NCI-H748 (cell line): ENCODE data around the gene NR1H4.
"Not testable (repeated sequence)": the region's sequence is repeated elsewhere in the genome, so short reads cannot be mapped to it uniquely, and the experiment has no call there.

Experiments used
- DNase-seq: peaks from one replicate; lab custom pipeline; 2025; ENCODE audit not compliant: unreplicated experiment; lab: John Stamatoyannopoulos, UW

NR1H4 gene

GRCh38 chr12:100472325-100472724 lies 1.3 kb upstream of the NR1H4 start:
- DNase-seq, result no peak

DNA sequence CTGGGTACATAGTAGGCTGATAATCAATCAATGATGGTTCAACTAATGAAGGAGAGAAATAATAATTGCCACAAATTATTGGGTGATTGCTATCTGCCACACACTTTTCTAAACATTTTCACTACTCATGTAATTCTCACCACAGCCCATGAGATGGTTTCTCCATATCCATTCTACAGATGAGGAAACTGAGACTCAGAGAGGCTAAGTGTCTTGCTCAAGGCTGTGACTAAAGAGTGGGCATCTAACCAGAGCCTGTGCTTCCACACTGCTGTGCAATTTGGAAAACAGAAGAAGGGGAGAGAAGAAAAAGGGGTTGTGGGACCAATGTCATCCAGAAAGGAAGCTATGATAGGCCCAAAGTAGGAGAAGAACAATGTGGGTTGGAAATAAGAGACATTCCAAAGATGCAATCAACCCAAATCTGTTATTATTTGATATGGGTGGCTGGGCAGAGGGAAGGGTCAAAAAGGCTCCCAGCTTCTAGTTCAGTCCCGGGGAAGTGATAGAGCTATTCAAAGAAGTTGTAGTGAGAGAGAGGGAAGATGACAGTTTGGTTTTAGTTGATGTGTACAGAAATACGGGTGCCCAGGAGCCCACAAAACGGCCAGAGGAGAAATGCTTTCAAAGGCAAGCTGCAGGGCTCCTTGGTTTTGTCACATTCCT lies 483 bp upstream of the NR1H4 start:
- DNase-seq, result no peak

GRCh38 chr12:100474617-100475016 lies 951 bp downstream of the NR1H4 start:
- DNase-seq, result no peak

DNA sequence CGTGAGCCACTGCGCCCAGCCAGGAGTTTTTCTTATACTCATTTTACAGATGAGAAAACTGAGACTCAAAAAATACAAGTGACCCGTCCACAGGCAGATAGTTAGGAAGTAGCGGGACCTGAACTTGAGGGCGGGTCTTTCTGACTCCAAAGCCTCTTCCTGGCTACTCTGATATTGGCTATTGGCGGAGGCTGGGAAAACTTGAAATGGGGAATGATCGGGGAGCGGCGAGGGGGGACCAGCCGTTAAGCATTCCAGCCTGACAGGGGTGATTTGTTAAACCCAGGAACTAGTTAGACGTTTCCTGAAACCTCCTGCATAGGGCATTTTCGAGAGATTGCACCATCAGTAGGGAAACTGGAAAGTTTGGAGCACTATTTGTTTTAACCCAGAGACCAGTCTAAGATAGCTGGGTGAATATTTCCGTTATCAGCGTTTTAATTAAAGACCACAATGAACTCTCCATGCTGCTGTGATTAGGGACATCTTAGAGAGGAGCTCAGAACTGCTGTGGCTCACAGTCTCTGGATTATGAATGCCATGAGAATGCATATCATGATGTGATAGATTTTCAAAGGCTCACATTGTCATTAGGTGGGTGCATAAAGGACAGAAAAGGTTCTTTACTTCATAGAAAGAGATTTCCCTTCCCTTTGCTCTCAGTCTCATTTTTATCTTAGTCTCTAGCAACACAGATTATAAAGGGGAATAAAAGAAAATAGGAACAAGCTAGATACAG lies 2.5 kb downstream of the NR1H4 start:
- DNase-seq, result no peak

GRCh38 chr12:100481021-100481420 lies 7.4 kb downstream of the NR1H4 start:
- DNase-seq, result no peak

GRCh38 chr12:100484183-100484886 lies 10.7 kb downstream of the NR1H4 start:
- no peak for DNase-seq

GRCh38 chr12:100484891-100485471 lies 11.3 kb downstream of the NR1H4 start:
- no peak for DNase-seq

DNA sequence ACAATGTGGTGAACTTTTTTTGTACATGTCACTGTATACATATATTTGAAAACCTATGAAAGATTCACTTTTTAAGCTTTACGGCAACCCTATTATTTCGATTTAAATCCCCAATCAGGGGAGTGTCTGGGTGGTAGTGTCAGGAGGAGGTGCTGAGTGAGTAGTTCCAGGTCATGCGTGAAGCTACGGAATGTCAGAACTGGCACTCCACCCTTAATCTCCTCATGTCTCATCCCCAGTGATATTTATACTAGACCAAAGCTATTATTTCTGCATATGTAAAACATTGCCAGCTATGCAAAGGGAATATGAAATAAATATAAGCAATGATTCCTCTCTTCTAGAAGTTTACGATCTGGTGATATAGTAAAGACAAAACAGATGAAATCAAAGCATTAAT lies 12.3 kb downstream of the NR1H4 start:
- DNase-seq, result no peak

- DNase-seq, result no peak
Observed at GRCh38 chr12:100489251-100489820, 15.7 kb downstream of the NR1H4 start.

- no peak for DNase-seq
Observed at GRCh38 chr12:100490056-100490455, 16.4 kb downstream of the NR1H4 start.

GRCh38 chr12:100491104-100491503 lies 17.4 kb downstream of the NR1H4 start:
- DNase-seq, result no peak

- DNase-seq, result no peak
Observed at GRCh38 chr12:100493396-100494012, 19.8 kb downstream of the NR1H4 start.

DNA sequence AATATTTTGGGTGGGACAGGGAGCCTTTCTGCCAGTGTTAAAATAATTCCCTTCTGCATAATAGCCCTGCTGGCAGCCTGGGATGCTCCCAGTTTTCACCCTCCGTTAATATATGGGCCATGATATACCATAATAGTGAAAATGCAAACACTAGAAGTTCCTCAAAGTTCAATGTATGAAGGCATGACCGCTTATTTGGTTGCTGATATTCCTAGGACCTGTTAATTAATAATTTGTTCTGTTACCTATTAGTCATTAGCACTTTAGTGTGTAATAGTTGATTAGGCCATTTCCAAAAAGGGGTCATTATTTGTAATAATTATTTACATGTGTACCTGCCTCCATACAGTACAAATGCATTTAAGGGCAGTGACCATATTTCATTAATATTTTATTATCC lies 20.4 kb downstream of the NR1H4 start:
- no peak for DNase-seq

- no peak for DNase-seq
Observed at GRCh38 chr12:100494538-100494937, 20.9 kb downstream of the NR1H4 start.

- no peak for DNase-seq
Observed at GRCh38 chr12:100497105-100497795, 23.6 kb downstream of the NR1H4 start.

- no peak for DNase-seq
Observed at GRCh38 chr12:100498141-100498540, 24.5 kb downstream of the NR1H4 start.

DNA sequence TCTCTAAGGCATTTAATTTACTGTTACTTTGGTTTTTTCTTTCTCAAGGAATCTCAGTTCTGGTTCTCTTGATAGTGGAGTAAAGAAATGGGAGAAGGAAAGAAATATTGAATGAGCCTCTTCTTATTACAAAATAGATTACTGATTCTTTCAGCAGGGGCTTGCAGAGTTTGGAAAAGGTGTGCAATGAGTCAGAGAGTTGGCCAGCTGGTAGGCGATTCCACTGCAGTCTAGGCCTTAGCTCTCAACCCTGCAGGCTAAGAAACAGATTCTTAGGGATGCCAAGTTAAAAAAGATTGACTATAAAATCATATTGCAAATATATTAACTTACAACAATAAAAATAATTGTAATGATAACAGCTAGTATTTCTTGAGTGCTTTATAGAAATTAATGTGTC lies 25.8 kb downstream of the NR1H4 start:
- no peak for DNase-seq

GRCh38 chr12:100502718-100503117 lies 29.1 kb downstream of the NR1H4 start:
- DNase-seq, result not testable (repeated sequence)

- DNase-seq, result no peak
Observed at GRCh38 chr12:100503228-100503628, 29.6 kb downstream of the NR1H4 start.

- no peak for DNase-seq
Observed at GRCh38 chr12:100504804-100505203, 31.1 kb downstream of the NR1H4 start.
